Measurements from ENCODE around the gene PDC.

DNA sequence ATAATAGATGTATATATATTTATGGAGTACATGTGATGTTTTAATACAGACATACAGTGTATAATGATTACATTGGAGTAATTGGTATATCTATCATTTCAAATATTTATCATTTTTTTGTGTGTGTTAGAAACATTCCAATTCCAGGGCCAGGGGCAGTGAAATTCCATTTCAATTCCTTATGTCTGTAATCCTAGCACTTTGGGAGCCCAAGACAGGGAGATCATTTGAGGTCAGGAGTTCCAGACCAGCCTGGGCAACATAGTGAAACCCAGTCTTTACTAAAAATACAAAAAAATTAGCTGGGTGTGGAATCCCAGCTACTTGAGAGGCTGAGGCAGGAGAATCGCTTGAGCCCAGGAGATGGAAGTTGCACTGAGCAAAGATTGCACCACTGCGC is 30.4 kb upstream of the PDC start:
- TF ChIP-seq CTCF (IDR thresholded peaks at IDR 0.05; ENCODE audit: poor library complexity), result no peak
- no peak for TF ChIP-seq EZH2 (IDR thresholded peaks at IDR 0.05; ENCODE audit: borderline replicate concordance)
- no peak for TF ChIP-seq EZH2phosphoT487 (IDR thresholded peaks at IDR 0.05; ENCODE audit: low read depth, severe bottlenecking, unreplicated experiment)
